Uterus (tissue), 4 donors: Measurements from ENCODE around the gene ZNF599. TPM values are rescaled to one million over a fixed set of nuclear protein-coding genes. Genes with fewer than 3 reads are reported as not detected.

Source experiments
- DNase-seq, 2 donors: peaks; one replicate each; pipeline ENCODE4 v3.0.0-alpha.2; 2019 to 2020
- H3K27ac ChIP-seq, 2 donors: fragments of 200-600 bp; sonication (generic); 1 replicate in 1 of 2; 2 replicates in 1 of 2; pipeline ENCODE4 v1.5.1; 2016 to 2018
- H3K27me3 ChIP-seq, 2 donors: fragments of 200-600 bp; sonication (generic); one replicate each; pipeline ENCODE4 v1.5.1; 2018 to 2019; ENCODE audit warnings: control low read depth in 1 of 2
- H3K36me3 ChIP-seq, 2 donors: fragments of 200-600 bp; sonication (generic); one replicate each; pipeline ENCODE4 v1.5.1; 2019; ENCODE audit warnings: control low read depth in 1 of 2
- H3K4me1 ChIP-seq, 2 donors: fragments of 200-600 bp; sonication (generic); one replicate each; pipeline ENCODE4 v1.5.1; 2018 to 2019; ENCODE audit warnings: control low read depth in 1 of 2
- H3K4me3 ChIP-seq, 2 donors: fragments of 200-600 bp; sonication (generic); 1 replicate in 1 of 2; 2 replicates in 1 of 2; pipeline ENCODE4 v1.5.1; 2018 to 2019; ENCODE audit warnings: mild to moderate bottlenecking in 1 of 2
- H3K9me3 ChIP-seq, 2 donors: fragments of 200-600 bp; sonication (generic); one replicate each; pipeline ENCODE4 v1.5.1; 2019; ENCODE audit warnings: control low read depth in 1 of 2
- CTCF ChIP-seq, 4 experiments: fragments of 200-600 bp in 2 of 4; fragments of 450-650 bp in 2 of 4; sonication (generic) in 2 of 4; IDR thresholded peaks; one replicate each; pipeline ENCODE4 v1.5.1; 2016 to 2019; ENCODE audit warnings: antibody characterized with exemption in 4 of 4, mild to moderate bottlenecking in 2 of 4, moderate library complexity in 1 of 4
- POLR2A ChIP-seq, 2 donors: fragments of 450-650 bp; IDR thresholded peaks; one replicate each; pipeline ENCODE4 v1.6.1; 2016; ENCODE audit warnings: antibody characterized with exemption in 2 of 2, mild to moderate bottlenecking in 1 of 2, moderate library complexity in 1 of 2
- intact Hi-C: fragments of 100-400 bp; cut with DNase I; formaldehyde crosslinking; loops from one replicate; pipeline ENCODE4 v1.15.1; 2023; ENCODE audit warnings: low total_unique reads
- total RNA-seq, 4 donors: library from RNA; depleted of rRNA in 3 of 4; stranded (reverse); fragments of >200 nt in 3 of 4; gene quantifications; one replicate each; pipeline versions ENCODE4 v1.1.0 to v1.2.4, GENCODE V29; 2014 to 2023
- donor health status: DM: yes; HTN: yes; CAD: no.

The ZNF599 gene
- total RNA-seq, 4 donors from 2014 or later, result 1.3 to 15.6 (median 12.1) TPM

- no peaks in the 10 kb centered on the region for H3K27me3 ChIP-seq
- intact Hi-C loops, result no loop called here
- no peaks in the 10 kb centered on the region for H3K9me3 ChIP-seq
- H3K27ac ChIP-seq, result no peak overlapping the region
- no peak overlapping the region for H3K4me3 ChIP-seq
- no peaks in the 10 kb centered on the region for H3K4me1 ChIP-seq
- TF ChIP-seq CTCF (IDR thresholded peaks at IDR 0.05) (no peak), POLR2A (IDR thresholded peaks at IDR 0.05) (no peak)
- no peak for DNase-seq
- H3K36me3 ChIP-seq, result no peaks in the 10 kb centered on the region
These were observed 5.1 kb downstream of the ZNF599 start for GRCh38 chr19:34767951-34768350.

DNA sequence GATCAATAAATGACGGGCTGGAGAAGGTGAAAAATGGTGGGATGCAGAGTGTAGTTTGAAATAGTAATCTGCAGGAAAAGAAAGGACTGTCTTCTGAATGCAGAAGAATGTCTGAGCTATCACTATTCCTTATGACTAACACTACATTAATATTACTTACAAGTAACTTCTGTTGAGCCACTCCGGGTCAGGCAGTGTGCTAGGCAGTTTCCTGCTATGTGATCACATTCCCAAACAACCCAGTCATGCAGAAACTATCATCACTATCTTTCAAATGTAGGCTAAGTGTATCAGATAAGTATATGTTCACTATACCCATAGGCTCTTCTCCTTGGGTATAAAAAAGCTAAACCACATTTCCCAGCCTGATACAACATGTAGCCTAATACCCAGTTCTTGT, 6.6 kb downstream of the ZNF599 start:
- DNase-seq, result no peak
- no peak overlapping the region for H3K27ac ChIP-seq
- H3K36me3 ChIP-seq, result no peaks in the 10 kb centered on the region

GRCh38 chr19:34759218-34759917, 13.6 kb downstream of the ZNF599 start:
- no peak for DNase-seq
- Histone ChIP-seq H3K27me3 (no peaks in the 10 kb centered on the region), H3K27ac (no peak overlapping the region), H3K4me1 (no peaks in the 10 kb centered on the region), H3K36me3 (no peaks in the 10 kb centered on the region), H3K4me3 (no peak overlapping the region), H3K9me3 (peaks cover 0 to 41% of the 10 kb centered on the region in 2 donors)
- intact Hi-C loops, result no loop called here
- TF ChIP-seq POLR2A (IDR thresholded peaks at IDR 0.05) (no peak), CTCF (IDR thresholded peaks at IDR 0.05) (no peak)

More for the DNA sequence above, 6.6 kb downstream of the ZNF599 start:
- Histone ChIP-seq H3K4me1 (no peaks in the 10 kb centered on the region), H3K4me3 (no peak overlapping the region), H3K27me3 (no peaks in the 10 kb centered on the region), H3K9me3 (peaks cover 0 to 5% of the 10 kb centered on the region in 2 donors)
- intact Hi-C loops, result no loop called here
- no peak for TF ChIP-seq POLR2A (IDR thresholded peaks at IDR 0.05)
- no peak for TF ChIP-seq CTCF (IDR thresholded peaks at IDR 0.05)

GRCh38 chr19:34757441-34757840, 15.6 kb downstream of the ZNF599 start:
- intact Hi-C loops, result no loop called here
- no peaks in the 10 kb centered on the region for H3K27me3 ChIP-seq
- H3K27ac ChIP-seq, result no peak overlapping the region
- TF ChIP-seq CTCF (IDR thresholded peaks at IDR 0.05) (no peak), POLR2A (IDR thresholded peaks at IDR 0.05) (no peak)
- no peak overlapping the region for H3K4me3 ChIP-seq
- H3K36me3 ChIP-seq, result no peaks in the 10 kb centered on the region
- DNase-seq, result no peak
- peaks cover 0 to 41% of the 10 kb centered on the region in 2 donors for H3K9me3 ChIP-seq
- H3K4me1 ChIP-seq, result no peaks in the 10 kb centered on the region

GRCh38 chr19:34744896-34745690, 27.9 kb downstream of the ZNF599 start:
- intact Hi-C loops, result no loop called here
- Histone ChIP-seq H3K9me3 (peaks cover 0 to 10% of the 10 kb centered on the region in 2 donors), H3K4me1 (no peaks in the 10 kb centered on the region), H3K36me3 (no peaks in the 10 kb centered on the region), H3K27ac (no peak overlapping the region), H3K27me3 (no peaks in the 10 kb centered on the region), H3K4me3 (no peak overlapping the region)
- DNase-seq, result no peak
- TF ChIP-seq POLR2A (IDR thresholded peaks at IDR 0.05), result no peak
- no peak for TF ChIP-seq CTCF (IDR thresholded peaks at IDR 0.05)
